ENCODE measurements around the gene ABI3.

DNA sequence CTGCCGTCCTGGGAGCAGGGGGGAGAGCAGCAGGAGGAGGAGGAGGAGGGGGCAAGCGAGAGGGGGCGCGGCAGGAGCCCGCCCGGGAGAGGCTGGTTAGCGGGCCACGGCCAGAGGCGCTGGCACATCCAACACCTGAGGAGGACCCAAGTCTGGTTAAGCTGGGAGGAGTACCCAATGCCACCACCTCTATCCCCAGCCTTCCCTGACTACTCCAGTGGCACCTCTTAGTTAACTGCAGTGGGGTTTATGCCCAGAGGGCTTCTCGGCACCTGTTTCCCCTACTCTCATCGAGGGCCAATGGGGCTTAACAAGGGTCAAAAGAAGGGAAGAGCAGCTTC is 14.5 kb downstream of the ABI3 start:
- TF ChIP-seq, protein P1, sequence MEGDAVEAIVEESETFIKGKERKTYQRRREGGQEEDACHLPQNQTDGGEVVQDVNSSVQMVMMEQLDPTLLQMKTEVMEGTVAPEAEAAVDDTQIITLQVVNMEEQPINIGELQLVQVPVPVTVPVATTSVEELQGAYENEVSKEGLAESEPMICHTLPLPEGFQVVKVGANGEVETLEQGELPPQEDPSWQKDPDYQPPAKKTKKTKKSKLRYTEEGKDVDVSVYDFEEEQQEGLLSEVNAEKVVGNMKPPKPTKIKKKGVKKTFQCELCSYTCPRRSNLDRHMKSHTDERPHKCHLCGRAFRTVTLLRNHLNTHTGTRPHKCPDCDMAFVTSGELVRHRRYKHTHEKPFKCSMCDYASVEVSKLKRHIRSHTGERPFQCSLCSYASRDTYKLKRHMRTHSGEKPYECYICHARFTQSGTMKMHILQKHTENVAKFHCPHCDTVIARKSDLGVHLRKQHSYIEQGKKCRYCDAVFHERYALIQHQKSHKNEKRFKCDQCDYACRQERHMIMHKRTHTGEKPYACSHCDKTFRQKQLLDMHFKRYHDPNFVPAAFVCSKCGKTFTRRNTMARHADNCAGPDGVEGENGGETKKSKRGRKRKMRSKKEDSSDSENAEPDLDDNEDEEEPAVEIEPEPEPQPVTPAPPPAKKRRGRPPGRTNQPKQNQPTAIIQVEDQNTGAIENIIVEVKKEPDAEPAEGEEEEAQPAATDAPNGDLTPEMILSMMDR (IDR thresholded peaks at IDR 0.05) = no peak
- no peak for TF ChIP-seq POLR2AphosphoS5 (IDR thresholded peaks at IDR 0.05)

Measured in gastroesophageal sphincter (tissue), 3 donors.